Erythroblast (primary cell): ENCODE results near the gene LTK.

ENCODE experiments used
- GATA1 ChIP-seq: IDR thresholded peaks from 2 replicates; pipeline ENCODE4 v1.6.1; 2011; ENCODE audit warnings: low read depth, mild to moderate bottlenecking, control low read depth, low read length, moderate library complexity
- POLR2A ChIP-seq: IDR thresholded peaks from 2 replicates; pipeline ENCODE4 v1.6.1; 2011; ENCODE audit warnings: mild to moderate bottlenecking, low read length

- no peak for TF ChIP-seq POLR2A
- TF ChIP-seq GATA1: no peak
Measured at GRCh38 chr15:41494190-41494921, 19.3 kb downstream of the LTK start.
